GM23248 (cell line): ENCODE measurements around the gene KCTD8.

Experiments
- EZH2 ChIP-seq: fragments of 200-600 bp; sonication (generic); IDR thresholded peaks from 2 replicates; pipeline ENCODE4 v1.6.1; 2018; ENCODE audit warnings: antibody characterized with exemption, mild to moderate bottlenecking; ENCODE audit not compliant: insufficient read depth, poor library complexity, severe bottlenecking
- EZH2phosphoT487 ChIP-seq: fragments of 200-600 bp; sonication (generic); IDR thresholded peaks from 2 replicates; pipeline ENCODE4 v1.6.1; 2018; ENCODE audit warnings: antibody characterized with exemption, moderate library complexity, mild to moderate bottlenecking, low read depth; ENCODE audit not compliant: insufficient read depth

- TF ChIP-seq EZH2 = no peak
- no peak for TF ChIP-seq EZH2phosphoT487
Observed at GRCh38 chr4:44157611-44158277, 290.9 kb downstream of the KCTD8 start.
